H9 (cell line): ENCODE data around the gene IL20RB. TPM values are rescaled to one million over a fixed set of nuclear protein-coding genes. Genes with fewer than 3 reads are reported as not detected.

ENCODE experiments used
- DNase-seq: peaks from one replicate; pipeline ENCODE4 v3.0.0-alpha.2; 2017
- H2AFZ ChIP-seq: one replicate; pipeline ENCODE4 v1.6.1; 2013; ENCODE audit warnings: mild to moderate bottlenecking, low read length, control low read depth, moderate library complexity
- H2AK5ac ChIP-seq: 2 replicates; pipeline ENCODE4 v1.6.1; 2013; ENCODE audit warnings: low read length, control low read depth, mixed read lengths; ENCODE audit not compliant: insufficient read length
- H2BK120ac ChIP-seq: one replicate; pipeline ENCODE4 v1.6.1; 2013; ENCODE audit warnings: low read depth, mild to moderate bottlenecking, low read length, control low read depth, inconsistent platforms; ENCODE audit not compliant: poor library complexity, severe bottlenecking
- H2BK12ac ChIP-seq: 2 replicates; pipeline ENCODE4 v1.6.1; 2013; ENCODE audit warnings: low read length, control low read depth, mixed read lengths, low read depth; ENCODE audit not compliant: insufficient read length
- H2BK15ac ChIP-seq: 2 replicates; pipeline ENCODE4 v1.6.1; 2013; ENCODE audit warnings: low read depth, low read length, control low read depth
- H2BK20ac ChIP-seq: one replicate; pipeline ENCODE4 v1.6.1; 2013; ENCODE audit warnings: low read depth, mild to moderate bottlenecking, low read length, control low read depth, inconsistent platforms; ENCODE audit not compliant: poor library complexity, severe bottlenecking
- H2BK5ac ChIP-seq: 2 replicates; pipeline ENCODE4 v1.6.1; 2013; ENCODE audit warnings: low read length, control low read depth, mixed read lengths; ENCODE audit not compliant: insufficient read length
- H3K14ac ChIP-seq: 2 replicates; pipeline ENCODE4 v1.6.1; 2013; ENCODE audit warnings: low read length, control low read depth; ENCODE audit not compliant: insufficient read depth
- H3K18ac ChIP-seq: 2 replicates; pipeline ENCODE4 v1.6.1; 2013; ENCODE audit warnings: low read depth, mild to moderate bottlenecking, mixed read lengths, low read length, control low read depth; ENCODE audit not compliant: insufficient read length
- H3K23ac ChIP-seq: 2 replicates; pipeline ENCODE4 v1.6.1; 2013; ENCODE audit warnings: low read length, control low read depth, mixed read lengths, low read depth; ENCODE audit not compliant: insufficient read length
- H3K23me2 ChIP-seq: 2 replicates; pipeline ENCODE4 v1.6.1; 2013; ENCODE audit warnings: low read depth, mild to moderate bottlenecking, mixed read lengths, low read length, control low read depth; ENCODE audit not compliant: insufficient read length, poor library complexity, severe bottlenecking
- H3K27ac ChIP-seq: 2 replicates; pipeline ENCODE4 v1.5.1; 2013; ENCODE audit warnings: low read length, control low read depth, mixed read lengths, low read depth; ENCODE audit not compliant: insufficient read length
- H3K27me3 ChIP-seq: 2 replicates; pipeline ENCODE4 v1.6.1; 2013; ENCODE audit warnings: low read length, control low read depth, inconsistent platforms; ENCODE audit not compliant: insufficient read depth
- H3K4ac ChIP-seq: 2 replicates; pipeline ENCODE4 v1.6.1; 2013; ENCODE audit warnings: low read depth, mild to moderate bottlenecking, control low read depth, inconsistent platforms, low read length, moderate library complexity
- H3K4me1 ChIP-seq: 2 replicates; pipeline ENCODE4 v1.6.1; 2013; ENCODE audit warnings: low read length, control low read depth, inconsistent platforms; ENCODE audit not compliant: insufficient read depth
- H3K4me2 ChIP-seq: 2 replicates; pipeline ENCODE4 v1.6.1; 2013; ENCODE audit warnings: low read length, control low read depth, mixed read lengths; ENCODE audit not compliant: insufficient read length, insufficient read depth
- H3K56ac ChIP-seq: 2 replicates; pipeline ENCODE4 v1.6.1; 2013; ENCODE audit warnings: low read depth, mild to moderate bottlenecking, mixed read lengths, low read length, control low read depth; ENCODE audit not compliant: insufficient read length
- H3K79me1 ChIP-seq: 2 replicates; pipeline ENCODE4 v1.6.1; 2013; ENCODE audit warnings: low read depth, mild to moderate bottlenecking, moderate library complexity, low read length, control low read depth, inconsistent platforms; ENCODE audit not compliant: insufficient read depth, poor library complexity, severe bottlenecking
- H3K79me2 ChIP-seq: 2 replicates; pipeline ENCODE4 v1.6.1; 2013; ENCODE audit warnings: low read length, control low read depth, inconsistent platforms; ENCODE audit not compliant: insufficient read depth
- H3K9ac ChIP-seq: 2 replicates; pipeline ENCODE4 v1.6.1; 2013; ENCODE audit warnings: low read length, control low read depth, mixed read lengths; ENCODE audit not compliant: insufficient read length; ENCODE audit errors: extremely low read depth
- H3K9me3 ChIP-seq: one replicate; pipeline ENCODE4 v1.6.1; 2013; ENCODE audit warnings: low read depth, low read length, inconsistent platforms; ENCODE audit not compliant: control insufficient read depth
- H3T11ph ChIP-seq: one replicate; pipeline ENCODE4 v1.6.1; 2013; ENCODE audit warnings: mild to moderate bottlenecking, low read length, control low read depth, inconsistent platforms
- H4K20me1 ChIP-seq: one replicate; pipeline ENCODE4 v1.6.1; 2013; ENCODE audit not compliant: control insufficient read depth, insufficient read length, insufficient read depth
- H4K5ac ChIP-seq: 2 replicates; pipeline ENCODE4 v1.6.1; 2013; ENCODE audit warnings: low read depth, mild to moderate bottlenecking, mixed read lengths, low read length, control low read depth; ENCODE audit not compliant: insufficient read length
- H4K8ac ChIP-seq: replicated peaks from 2 replicates; pipeline ENCODE4 v1.6.1; 2013; ENCODE audit warnings: low read length, control low read depth, mixed read lengths, low read depth; ENCODE audit not compliant: insufficient read length
- H4K91ac ChIP-seq: 2 replicates; pipeline ENCODE4 v1.6.1; 2013; ENCODE audit warnings: low read depth, mild to moderate bottlenecking, moderate library complexity, mixed read lengths, low read length, control low read depth; ENCODE audit not compliant: insufficient read length
- H3K27ac Mint-ChIP-seq, 3 experiments: 2 replicates in 2 of 3; 3 replicates in 1 of 3; pipeline ENCODE4 v1.8.0; 2020 to 2021; ENCODE audit warnings: mixed read lengths in 3 of 3, mild to moderate bottlenecking in 1 of 3, moderate library complexity in 1 of 3
- H3K27me3 Mint-ChIP-seq: 2 replicates; pipeline ENCODE4 v1.8.0; 2021; ENCODE audit warnings: low read depth, mild to moderate bottlenecking, moderate library complexity, mixed read lengths
- H3K36me3 Mint-ChIP-seq, 3 experiments: 2 replicates in 2 of 3; 3 replicates in 1 of 3; pipeline ENCODE4 v1.8.0; 2020 to 2021; ENCODE audit warnings: low read depth in 3 of 3, mixed read lengths in 3 of 3; ENCODE audit not compliant: insufficient read depth in 1 of 3
- H3K4me1 Mint-ChIP-seq, 2 experiments: 2 replicates each; pipeline ENCODE4 v1.8.0; 2020; ENCODE audit warnings: mixed read lengths in 2 of 2
- H3K4me3 Mint-ChIP-seq, 2 experiments: 2 replicates in 1 of 2; 3 replicates in 1 of 2; pipeline ENCODE4 v1.8.0; 2020 to 2021; ENCODE audit warnings: mild to moderate bottlenecking in 2 of 2, mixed read lengths in 2 of 2, moderate library complexity in 1 of 2
- H3K9me3 Mint-ChIP-seq, 2 experiments: 2 replicates in 1 of 2; 3 replicates in 1 of 2; pipeline ENCODE4 v1.8.0; 2020; ENCODE audit warnings: mild to moderate bottlenecking in 2 of 2, mixed read lengths in 2 of 2, moderate library complexity in 1 of 2
- WGBS: extraction: QIAGEN DNeasy Blood & Tissue Kit; methylation state at CpG from one replicate; pipeline ENCODE4 v1.1.7; 2013; ENCODE audit warnings: missing lambda C conversion rate, low lambda C conversion rate, mixed read lengths; ENCODE audit not compliant: insufficient read length; ENCODE audit errors: extremely low coverage; 5-methylcytosine and 5-hydroxymethylcytosine counted together
- total RNA-seq: library from RNA; stranded (reverse); gene quantifications from 2 replicates; pipeline ENCODE4 v1.2.1, GENCODE V29; 2021
- TF ChIP-seq, protein P1 (sequence below): fragments of 200-600 bp; sonication (generic); conservative IDR thresholded peaks from 3 replicates; pipeline ENCODE4 v1.8.0; 2021; ENCODE audit warnings: antibody characterized with exemption, mild to moderate bottlenecking

Gene IL20RB
- total RNA-seq, 1 experiment from 2014 or later = 1.5 TPM

DNA sequence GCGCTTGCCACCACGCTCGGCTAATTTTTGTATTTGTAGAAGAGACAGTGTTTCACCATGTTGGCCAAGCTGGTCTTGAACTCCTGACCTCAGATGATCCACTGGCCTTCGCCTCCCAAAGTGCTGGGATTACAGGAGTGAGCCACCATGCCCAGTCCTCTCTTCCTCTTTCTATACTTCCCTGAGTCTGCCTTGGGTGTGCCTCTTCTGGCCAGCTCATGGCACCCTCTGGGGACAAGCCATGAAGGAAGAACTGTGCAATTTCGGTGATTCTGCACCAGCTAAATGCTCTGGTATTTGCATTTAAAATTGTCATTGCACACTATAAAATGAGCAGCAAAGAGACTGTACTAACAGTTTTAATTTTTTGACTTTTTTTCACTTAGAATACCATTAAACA, 66.6 kb downstream of the IL20RB start:
- Histone ChIP-seq H4K5ac (no peak overlapping the region), H3K79me2 (no peaks in the 10 kb centered on the region), H3K9ac (no peak overlapping the region), H2BK15ac (no peak overlapping the region), H3K4me1 (no peaks in the 10 kb centered on the region), H4K8ac (no peak overlapping the region), H3K27me3 (no peaks in the 10 kb centered on the region), H2AFZ (no peak overlapping the region), H3K27ac (no peak overlapping the region), H3K4me2 (no peak overlapping the region), H3K18ac (no peak overlapping the region), H3K56ac (no peak overlapping the region), H3T11ph (no peak overlapping the region), H2BK5ac (no peak overlapping the region), H3K23me2 (no peaks in the 10 kb centered on the region), H2BK12ac (no peak overlapping the region), H3K79me1 (no peaks in the 10 kb centered on the region), H2BK120ac (no peak overlapping the region), H4K91ac (no peak overlapping the region), H4K20me1 (no peaks in the 10 kb centered on the region), H3K9me3 (no peaks in the 10 kb centered on the region), H3K4ac (no peak overlapping the region), H3K14ac (no peak overlapping the region), H2AK5ac (no peak overlapping the region), H2BK20ac (no peak overlapping the region), H3K23ac (no peak overlapping the region)
- TF ChIP-seq, protein P1, sequence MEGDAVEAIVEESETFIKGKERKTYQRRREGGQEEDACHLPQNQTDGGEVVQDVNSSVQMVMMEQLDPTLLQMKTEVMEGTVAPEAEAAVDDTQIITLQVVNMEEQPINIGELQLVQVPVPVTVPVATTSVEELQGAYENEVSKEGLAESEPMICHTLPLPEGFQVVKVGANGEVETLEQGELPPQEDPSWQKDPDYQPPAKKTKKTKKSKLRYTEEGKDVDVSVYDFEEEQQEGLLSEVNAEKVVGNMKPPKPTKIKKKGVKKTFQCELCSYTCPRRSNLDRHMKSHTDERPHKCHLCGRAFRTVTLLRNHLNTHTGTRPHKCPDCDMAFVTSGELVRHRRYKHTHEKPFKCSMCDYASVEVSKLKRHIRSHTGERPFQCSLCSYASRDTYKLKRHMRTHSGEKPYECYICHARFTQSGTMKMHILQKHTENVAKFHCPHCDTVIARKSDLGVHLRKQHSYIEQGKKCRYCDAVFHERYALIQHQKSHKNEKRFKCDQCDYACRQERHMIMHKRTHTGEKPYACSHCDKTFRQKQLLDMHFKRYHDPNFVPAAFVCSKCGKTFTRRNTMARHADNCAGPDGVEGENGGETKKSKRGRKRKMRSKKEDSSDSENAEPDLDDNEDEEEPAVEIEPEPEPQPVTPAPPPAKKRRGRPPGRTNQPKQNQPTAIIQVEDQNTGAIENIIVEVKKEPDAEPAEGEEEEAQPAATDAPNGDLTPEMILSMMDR = no peak
- Mint-ChIP-seq H3K27ac (no peak overlapping the region), H3K4me1 (peaks cover 11 to 12% of the 10 kb centered on the region in 2 experiments), H3K27me3 (no peaks in the 10 kb centered on the region; the same call in 1 of the 2 replicates), H3K4me3 (no peak overlapping the region), H3K9me3 (no peaks in the 10 kb centered on the region; a peak in 1 of 5 replicates), H3K36me3 (peaks cover 0 to 5% (median 0%) of the 10 kb centered on the region in 3 experiments; a peak in 2 of 7 replicates)
- no CpG with 5 or more reads among the region's 5 CpGs for WGBS
- no peak for DNase-seq
